Peyer's patch (tissue), 4 donors: ENCODE data around the gene LSR.

ENCODE experiments used
- POLR2A ChIP-seq, 2 donors: fragments of 450-650 bp; IDR thresholded peaks; one replicate each; pipeline ENCODE4 v1.5.1; 2017; ENCODE audit warnings: antibody characterized with exemption in 2 of 2, mild to moderate bottlenecking in 2 of 2, moderate library complexity in 2 of 2
- TF ChIP-seq, protein P1 (sequence below), 6 experiments: fragments of 450-650 bp in 4 of 6; fragments of 200-600 bp in 2 of 6; sonication (generic) in 1 of 6; IDR thresholded peaks; one replicate each; pipeline ENCODE4 v1.5.1; 2017 to 2019; ENCODE audit warnings: antibody characterized with exemption in 6 of 6, mild to moderate bottlenecking in 3 of 6, moderate library complexity in 1 of 6

DNA sequence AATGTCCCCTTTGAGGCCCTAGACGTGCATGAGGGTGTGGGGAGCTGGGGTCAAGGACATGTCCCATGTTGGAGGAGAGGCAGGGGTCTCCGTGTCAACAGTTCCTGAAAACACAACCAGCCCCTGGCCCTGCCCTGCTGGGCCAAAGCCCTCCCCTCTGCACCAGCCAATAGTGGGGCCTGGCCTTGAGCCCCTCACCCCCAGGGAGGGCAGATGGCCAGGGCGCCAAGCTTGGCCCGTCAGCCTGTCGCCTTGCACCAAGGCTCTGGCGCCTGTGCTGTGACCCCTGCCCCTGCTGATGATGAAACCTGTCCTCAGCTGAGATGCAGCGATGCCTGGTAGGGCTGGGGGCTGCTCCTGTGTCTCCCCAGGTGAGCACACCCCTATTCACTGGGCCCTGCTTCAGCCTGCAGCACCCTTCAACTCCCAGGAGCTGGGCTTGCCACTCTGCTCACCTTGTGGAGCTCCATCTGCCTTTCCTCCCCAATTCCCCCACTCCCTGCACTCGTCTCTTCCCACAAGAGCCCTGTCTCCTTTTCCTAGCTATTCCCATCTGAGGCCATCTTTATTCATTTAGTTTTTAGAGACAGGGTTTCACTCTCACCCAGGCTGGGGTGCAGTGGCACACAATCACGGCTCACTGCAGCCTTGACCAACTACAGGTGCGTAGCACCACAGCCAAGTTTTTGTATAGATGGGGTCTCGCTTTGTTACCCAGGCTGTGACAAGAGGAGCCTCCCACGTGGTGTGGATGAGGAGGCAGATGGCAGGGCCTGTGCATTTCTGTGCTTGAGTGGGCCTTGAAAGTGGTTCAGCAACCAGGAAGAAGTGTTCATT is 31.4 kb downstream of the LSR start:
- TF ChIP-seq, protein P1, sequence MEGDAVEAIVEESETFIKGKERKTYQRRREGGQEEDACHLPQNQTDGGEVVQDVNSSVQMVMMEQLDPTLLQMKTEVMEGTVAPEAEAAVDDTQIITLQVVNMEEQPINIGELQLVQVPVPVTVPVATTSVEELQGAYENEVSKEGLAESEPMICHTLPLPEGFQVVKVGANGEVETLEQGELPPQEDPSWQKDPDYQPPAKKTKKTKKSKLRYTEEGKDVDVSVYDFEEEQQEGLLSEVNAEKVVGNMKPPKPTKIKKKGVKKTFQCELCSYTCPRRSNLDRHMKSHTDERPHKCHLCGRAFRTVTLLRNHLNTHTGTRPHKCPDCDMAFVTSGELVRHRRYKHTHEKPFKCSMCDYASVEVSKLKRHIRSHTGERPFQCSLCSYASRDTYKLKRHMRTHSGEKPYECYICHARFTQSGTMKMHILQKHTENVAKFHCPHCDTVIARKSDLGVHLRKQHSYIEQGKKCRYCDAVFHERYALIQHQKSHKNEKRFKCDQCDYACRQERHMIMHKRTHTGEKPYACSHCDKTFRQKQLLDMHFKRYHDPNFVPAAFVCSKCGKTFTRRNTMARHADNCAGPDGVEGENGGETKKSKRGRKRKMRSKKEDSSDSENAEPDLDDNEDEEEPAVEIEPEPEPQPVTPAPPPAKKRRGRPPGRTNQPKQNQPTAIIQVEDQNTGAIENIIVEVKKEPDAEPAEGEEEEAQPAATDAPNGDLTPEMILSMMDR (IDR thresholded peaks at IDR 0.05) = no peak
- TF ChIP-seq POLR2A (IDR thresholded peaks at IDR 0.05) = no peak
